GM12878 (cell line): ENCODE measurements around the gene BET1. TPM values are rescaled to one million over a fixed set of nuclear protein-coding genes. Genes with fewer than 3 reads are reported as not detected.

ENCODE experiments used
- polyA plus RNA-seq, 11 experiments: library from polyadenylated mRNA; depleted of rRNA in 4 of 11; unstranded in 6 of 11; stranded (reverse) in 5 of 11; fragments of >200 nt; fragmentation: Nextera tagmentation in 4 of 11; fragmentation: Illumina TruSeq in 1 of 11; extraction: Ambion mirVana in 4 of 11; extraction: Trizol in 1 of 11; gene quantifications; 1 replicate in 1 of 11; 2 replicates in 10 of 11; pipeline versions ENCODE4 v1.2.1 to v1.2.3, GENCODE V29; 2011 to 2016; ENCODE audit warnings: inconsistent platforms in 2 of 11, missing spikeins in 2 of 11, low read depth in 1 of 11
- total RNA-seq, 4 experiments: library from RNA; depleted of rRNA in 3 of 4; stranded (reverse); fragments of >200 nt in 3 of 4; fragmentation: Illumina TruSeq in 1 of 4; extraction: Trizol in 1 of 4; gene quantifications; 2 replicates each; pipeline versions ENCODE4 v1.2.1 to v1.2.3, GENCODE V29; 2013 to 2021
- TF ChIP-seq, protein P1 (sequence below): fragments of 450-650 bp; IDR thresholded peaks from 2 replicates; pipeline ENCODE4 v1.6.1; 2017; ENCODE audit warnings: mild to moderate bottlenecking, moderate library complexity
- TF ChIP-seq, protein P2 (sequence below): fragments of 450-650 bp; IDR thresholded peaks from 2 replicates; pipeline ENCODE4 v1.6.1; 2017; ENCODE audit warnings: mild to moderate bottlenecking, moderate library complexity

Gene BET1
- total and polyA plus RNA-seq, 10 of the 15 experiments (the other 5 are each of a cell fraction or from before 2014, with no cell fraction given) = 12.5 to 99.5 (median 28.4) TPM

DNA sequence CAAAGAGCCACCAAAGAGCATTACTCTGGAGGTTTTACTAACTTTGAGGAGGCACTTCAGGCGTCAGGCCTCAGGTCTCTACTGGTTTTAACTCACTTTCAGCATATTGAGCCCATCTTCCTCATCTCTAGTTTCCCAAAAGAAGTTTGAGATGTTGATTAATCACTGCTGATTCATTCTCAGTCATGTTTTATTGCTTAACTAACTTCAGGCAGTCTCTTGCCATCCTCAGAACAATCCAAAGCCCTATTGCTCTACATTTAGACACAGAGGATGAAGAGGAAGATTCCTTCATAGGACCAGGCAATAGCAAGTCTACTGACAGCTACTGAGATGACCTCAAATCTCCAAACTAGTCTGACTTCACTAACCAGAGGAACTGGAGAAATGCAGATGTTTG, 39.1 kb upstream of the BET1 start (continued):
- TF ChIP-seq, protein P1, sequence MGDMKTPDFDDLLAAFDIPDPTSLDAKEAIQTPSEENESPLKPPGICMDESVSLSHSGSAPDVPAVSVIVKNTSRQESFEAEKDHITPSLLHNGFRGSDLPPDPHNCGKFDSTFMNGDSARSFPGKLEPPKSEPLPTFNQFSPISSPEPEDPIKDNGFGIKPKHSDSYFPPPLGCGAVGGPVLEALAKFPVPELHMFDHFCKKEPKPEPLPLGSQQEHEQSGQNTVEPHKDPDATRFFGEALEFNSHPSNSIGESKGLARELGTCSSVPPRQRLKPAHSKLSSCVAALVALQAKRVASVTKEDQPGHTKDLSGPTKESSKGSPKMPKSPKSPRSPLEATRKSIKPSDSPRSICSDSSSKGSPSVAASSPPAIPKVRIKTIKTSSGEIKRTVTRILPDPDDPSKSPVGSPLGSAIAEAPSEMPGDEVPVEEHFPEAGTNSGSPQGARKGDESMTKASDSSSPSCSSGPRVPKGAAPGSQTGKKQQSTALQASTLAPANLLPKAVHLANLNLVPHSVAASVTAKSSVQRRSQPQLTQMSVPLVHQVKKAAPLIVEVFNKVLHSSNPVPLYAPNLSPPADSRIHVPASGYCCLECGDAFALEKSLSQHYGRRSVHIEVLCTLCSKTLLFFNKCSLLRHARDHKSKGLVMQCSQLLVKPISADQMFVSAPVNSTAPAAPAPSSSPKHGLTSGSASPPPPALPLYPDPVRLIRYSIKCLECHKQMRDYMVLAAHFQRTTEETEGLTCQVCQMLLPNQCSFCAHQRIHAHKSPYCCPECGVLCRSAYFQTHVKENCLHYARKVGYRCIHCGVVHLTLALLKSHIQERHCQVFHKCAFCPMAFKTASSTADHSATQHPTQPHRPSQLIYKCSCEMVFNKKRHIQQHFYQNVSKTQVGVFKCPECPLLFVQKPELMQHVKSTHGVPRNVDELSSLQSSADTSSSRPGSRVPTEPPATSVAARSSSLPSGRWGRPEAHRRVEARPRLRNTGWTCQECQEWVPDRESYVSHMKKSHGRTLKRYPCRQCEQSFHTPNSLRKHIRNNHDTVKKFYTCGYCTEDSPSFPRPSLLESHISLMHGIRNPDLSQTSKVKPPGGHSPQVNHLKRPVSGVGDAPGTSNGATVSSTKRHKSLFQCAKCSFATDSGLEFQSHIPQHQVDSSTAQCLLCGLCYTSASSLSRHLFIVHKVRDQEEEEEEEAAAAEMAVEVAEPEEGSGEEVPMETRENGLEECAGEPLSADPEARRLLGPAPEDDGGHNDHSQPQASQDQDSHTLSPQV = no peak
- TF ChIP-seq, protein P2, sequence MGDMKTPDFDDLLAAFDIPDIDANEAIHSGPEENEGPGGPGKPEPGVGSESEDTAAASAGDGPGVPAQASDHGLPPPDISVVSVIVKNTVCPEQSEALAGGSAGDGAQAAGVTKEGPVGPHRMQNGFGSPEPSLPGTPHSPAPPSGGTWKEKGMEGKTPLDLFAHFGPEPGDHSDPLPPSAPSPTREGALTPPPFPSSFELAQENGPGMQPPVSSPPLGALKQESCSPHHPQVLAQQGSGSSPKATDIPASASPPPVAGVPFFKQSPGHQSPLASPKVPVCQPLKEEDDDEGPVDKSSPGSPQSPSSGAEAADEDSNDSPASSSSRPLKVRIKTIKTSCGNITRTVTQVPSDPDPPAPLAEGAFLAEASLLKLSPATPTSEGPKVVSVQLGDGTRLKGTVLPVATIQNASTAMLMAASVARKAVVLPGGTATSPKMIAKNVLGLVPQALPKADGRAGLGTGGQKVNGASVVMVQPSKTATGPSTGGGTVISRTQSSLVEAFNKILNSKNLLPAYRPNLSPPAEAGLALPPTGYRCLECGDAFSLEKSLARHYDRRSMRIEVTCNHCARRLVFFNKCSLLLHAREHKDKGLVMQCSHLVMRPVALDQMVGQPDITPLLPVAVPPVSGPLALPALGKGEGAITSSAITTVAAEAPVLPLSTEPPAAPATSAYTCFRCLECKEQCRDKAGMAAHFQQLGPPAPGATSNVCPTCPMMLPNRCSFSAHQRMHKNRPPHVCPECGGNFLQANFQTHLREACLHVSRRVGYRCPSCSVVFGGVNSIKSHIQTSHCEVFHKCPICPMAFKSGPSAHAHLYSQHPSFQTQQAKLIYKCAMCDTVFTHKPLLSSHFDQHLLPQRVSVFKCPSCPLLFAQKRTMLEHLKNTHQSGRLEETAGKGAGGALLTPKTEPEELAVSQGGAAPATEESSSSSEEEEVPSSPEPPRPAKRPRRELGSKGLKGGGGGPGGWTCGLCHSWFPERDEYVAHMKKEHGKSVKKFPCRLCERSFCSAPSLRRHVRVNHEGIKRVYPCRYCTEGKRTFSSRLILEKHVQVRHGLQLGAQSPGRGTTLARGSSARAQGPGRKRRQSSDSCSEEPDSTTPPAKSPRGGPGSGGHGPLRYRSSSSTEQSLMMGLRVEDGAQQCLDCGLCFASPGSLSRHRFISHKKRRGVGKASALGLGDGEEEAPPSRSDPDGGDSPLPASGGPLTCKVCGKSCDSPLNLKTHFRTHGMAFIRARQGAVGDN = no peak
- TF ChIP-seq, all 136 proteins: peak for 0
